ENCODE measurements around the gene UGT8.

- TF ChIP-seq, protein P1, sequence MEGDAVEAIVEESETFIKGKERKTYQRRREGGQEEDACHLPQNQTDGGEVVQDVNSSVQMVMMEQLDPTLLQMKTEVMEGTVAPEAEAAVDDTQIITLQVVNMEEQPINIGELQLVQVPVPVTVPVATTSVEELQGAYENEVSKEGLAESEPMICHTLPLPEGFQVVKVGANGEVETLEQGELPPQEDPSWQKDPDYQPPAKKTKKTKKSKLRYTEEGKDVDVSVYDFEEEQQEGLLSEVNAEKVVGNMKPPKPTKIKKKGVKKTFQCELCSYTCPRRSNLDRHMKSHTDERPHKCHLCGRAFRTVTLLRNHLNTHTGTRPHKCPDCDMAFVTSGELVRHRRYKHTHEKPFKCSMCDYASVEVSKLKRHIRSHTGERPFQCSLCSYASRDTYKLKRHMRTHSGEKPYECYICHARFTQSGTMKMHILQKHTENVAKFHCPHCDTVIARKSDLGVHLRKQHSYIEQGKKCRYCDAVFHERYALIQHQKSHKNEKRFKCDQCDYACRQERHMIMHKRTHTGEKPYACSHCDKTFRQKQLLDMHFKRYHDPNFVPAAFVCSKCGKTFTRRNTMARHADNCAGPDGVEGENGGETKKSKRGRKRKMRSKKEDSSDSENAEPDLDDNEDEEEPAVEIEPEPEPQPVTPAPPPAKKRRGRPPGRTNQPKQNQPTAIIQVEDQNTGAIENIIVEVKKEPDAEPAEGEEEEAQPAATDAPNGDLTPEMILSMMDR (IDR thresholded peaks at IDR 0.05): no peak
- no peak for TF ChIP-seq POLR2A (IDR thresholded peaks at IDR 0.05)
Measured at GRCh38 chr4:114727461-114727860, 128.9 kb downstream of the UGT8 start.
